ENCODE measurements around the gene ZNF385B. TPM values are rescaled to one million over a fixed set of nuclear protein-coding genes. Genes with fewer than 3 reads are reported as not detected.

ZNF385B gene
- total RNA-seq, 1 experiment from 2014 or later, result 9.3 TPM

DNA sequence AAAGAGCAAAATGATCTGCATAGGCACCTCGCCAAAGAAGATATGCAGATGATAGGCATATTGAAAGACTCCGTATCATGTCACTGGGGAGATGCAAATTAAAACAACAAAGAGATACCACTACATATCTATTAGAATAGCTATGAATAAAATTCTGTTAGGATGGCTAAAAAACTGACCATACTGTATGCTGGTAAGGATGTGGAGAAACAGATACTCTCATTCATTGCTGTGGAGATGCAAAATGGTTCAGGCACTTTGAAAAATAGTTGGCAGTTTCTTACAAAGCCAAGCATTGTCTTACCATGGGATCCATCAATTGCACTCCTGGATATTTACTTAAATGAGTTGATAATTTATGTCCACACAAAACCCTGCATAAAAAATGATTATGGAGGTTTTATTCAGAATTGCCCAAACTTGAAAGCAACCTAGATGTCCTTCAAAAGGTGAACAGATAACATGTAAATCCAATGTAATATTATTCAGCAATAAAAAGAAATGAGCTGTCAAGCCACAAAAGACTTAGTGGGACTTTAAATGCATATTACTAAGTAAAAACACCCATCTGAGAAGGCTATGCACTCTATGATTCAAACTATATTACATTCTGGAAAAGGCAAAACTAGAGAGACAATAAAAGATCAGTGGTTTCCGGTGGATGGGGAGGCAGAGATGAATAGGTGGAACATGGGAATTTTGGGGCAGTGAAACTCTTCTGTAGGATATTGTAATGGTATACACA is 31.2 kb downstream of the ZNF385B start:
- H3K4me2 ChIP-seq (ENCODE audit: low read length), result no peak overlapping the region
- intact Hi-C loops (cut with micrococcal nuclease), result no loop called here
- ChIA-PET CTCF (no interaction called here), POLR2A (no interaction called here), RAD21 (ENCODE audit: low non-redundant PET in 1 of 2, low total read pairs in 2 of 2, uncharacterized antibody in 2 of 2, unreplicated experiment in 2 of 2) (no interaction called here)
- BruUV-seq (replicated peaks), result no TSS peak
- DNase-seq (ENCODE audit: low read depth, low spot score) (no peak), ATAC-seq (no peak)
- H4K20me1 ChIP-seq (ENCODE audit: insufficient read depth), result no peaks in the 10 kb centered on the region
- H3K27me3 ChIP-seq (ENCODE audit: insufficient read depth, low read length), result no peaks in the 10 kb centered on the region
- TF ChIP-seq ZNF274 (IDR thresholded peaks at IDR 0.05; ENCODE audit: low read depth, low read length), result no peak
- no peak for TF ChIP-seq EZH2phosphoT487 (IDR thresholded peaks at IDR 0.05; ENCODE audit: borderline replicate concordance)
- TF ChIP-seq SP1 (IDR thresholded peaks at IDR 0.05; ENCODE audit: low read depth), result no peak
- TF ChIP-seq, protein P1, sequence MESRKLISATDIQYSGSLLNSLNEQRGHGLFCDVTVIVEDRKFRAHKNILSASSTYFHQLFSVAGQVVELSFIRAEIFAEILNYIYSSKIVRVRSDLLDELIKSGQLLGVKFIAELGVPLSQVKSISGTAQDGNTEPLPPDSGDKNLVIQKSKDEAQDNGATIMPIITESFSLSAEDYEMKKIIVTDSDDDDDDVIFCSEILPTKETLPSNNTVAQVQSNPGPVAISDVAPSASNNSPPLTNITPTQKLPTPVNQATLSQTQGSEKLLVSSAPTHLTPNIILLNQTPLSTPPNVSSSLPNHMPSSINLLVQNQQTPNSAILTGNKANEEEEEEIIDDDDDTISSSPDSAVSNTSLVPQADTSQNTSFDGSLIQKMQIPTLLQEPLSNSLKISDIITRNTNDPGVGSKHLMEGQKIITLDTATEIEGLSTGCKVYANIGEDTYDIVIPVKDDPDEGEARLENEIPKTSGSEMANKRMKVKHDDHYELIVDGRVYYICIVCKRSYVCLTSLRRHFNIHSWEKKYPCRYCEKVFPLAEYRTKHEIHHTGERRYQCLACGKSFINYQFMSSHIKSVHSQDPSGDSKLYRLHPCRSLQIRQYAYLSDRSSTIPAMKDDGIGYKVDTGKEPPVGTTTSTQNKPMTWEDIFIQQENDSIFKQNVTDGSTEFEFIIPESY (IDR thresholded peaks at IDR 0.05; ENCODE audit: extremely low read depth, insufficient replicate concordance, low read length), result no peak
- TF ChIP-seq SIN3A (IDR thresholded peaks at IDR 0.05; ENCODE audit: low read depth), result no peak
- no peak for TF ChIP-seq RAD21 (IDR thresholded peaks at IDR 0.05; ENCODE audit: low read depth)
- TF ChIP-seq FOSL1 (IDR thresholded peaks at IDR 0.05; ENCODE audit: low read depth), result no peak
- TF ChIP-seq ELF1 (IDR thresholded peaks at IDR 0.05; ENCODE audit: borderline replicate concordance, low read depth), result no peak
- TF ChIP-seq EGR1 (IDR thresholded peaks at IDR 0.05; ENCODE audit: low read depth), result no peak
- TF ChIP-seq SRF (IDR thresholded peaks at IDR 0.05; ENCODE audit: low read depth), result no peak
- TF ChIP-seq REST (IDR thresholded peaks at IDR 0.05; ENCODE audit: low read depth), result no peak
- TF ChIP-seq TCF7L2 (IDR thresholded peaks at IDR 0.05; ENCODE audit: borderline replicate concordance, extremely low read depth, insufficient read depth, insufficient read length), result no peak
- no peak for TF ChIP-seq CBX3 (IDR thresholded peaks at IDR 0.05; ENCODE audit: low read depth)
- no peak for TF ChIP-seq MAX (IDR thresholded peaks at IDR 0.05)
- TF ChIP-seq, protein P2, sequence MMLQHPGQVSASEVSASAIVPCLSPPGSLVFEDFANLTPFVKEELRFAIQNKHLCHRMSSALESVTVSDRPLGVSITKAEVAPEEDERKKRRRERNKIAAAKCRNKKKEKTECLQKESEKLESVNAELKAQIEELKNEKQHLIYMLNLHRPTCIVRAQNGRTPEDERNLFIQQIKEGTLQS (IDR thresholded peaks at IDR 0.05), result no peak
- TF ChIP-seq POLR2A (IDR thresholded peaks at IDR 0.05; ENCODE audit: borderline replicate concordance, extremely low read depth, insufficient read depth, insufficient read length), result no peak
- no peak for TF ChIP-seq CEBPB (IDR thresholded peaks at IDR 0.05; ENCODE audit: low read depth)
- no peak for TF ChIP-seq ZFX (IDR thresholded peaks at IDR 0.05)
- no peak for TF ChIP-seq CTCF (IDR thresholded peaks at IDR 0.05 in 2 of 3, conservative IDR thresholded peaks at IDR 0.05 in 1 of 3; ENCODE audit: borderline replicate concordance in 1 of 3, insufficient read depth in 1 of 3, low read depth in 2 of 3, low read length in 2 of 3)
- TF ChIP-seq JUND (IDR thresholded peaks at IDR 0.05), result no peak
- no peak overlapping the region for H2AFZ ChIP-seq (ENCODE audit: low read depth, low read length, poor library complexity, severe bottlenecking)
- H3K9me2 ChIP-seq (ENCODE audit: insufficient read depth), result no peaks in the 10 kb centered on the region
- H3K9me3 ChIP-seq (ENCODE audit: control insufficient read depth in 1 of 2, insufficient read depth in 1 of 2, low read depth in 1 of 2, low read length in 2 of 2), result no peaks in the 10 kb centered on the region
- H3K4me3 ChIP-seq (replicated peaks in 1 of 2; ENCODE audit: low read depth in 1 of 2, low read length in 2 of 2), result no peak overlapping the region
- H3K9ac ChIP-seq (ENCODE audit: low read length), result no peak overlapping the region
- no peaks in the 10 kb centered on the region for H3K79me2 ChIP-seq (ENCODE audit: insufficient read depth, low read length)
- no peaks in the 10 kb centered on the region for H3K4me1 ChIP-seq (ENCODE audit: control insufficient read depth in 1 of 2, insufficient read depth in 2 of 2, low read length in 2 of 2)
- H3K36me3 ChIP-seq (ENCODE audit: control insufficient read depth in 1 of 2, insufficient read depth in 2 of 2, low read length in 2 of 2), result no peaks in the 10 kb centered on the region
- no peak overlapping the region for H3K27ac ChIP-seq (ENCODE audit: low read depth, low read length)

Data from HCT116 (cell line).